Neural progenitor cell (in vitro differentiated cells): ENCODE data around the gene RAB27A.

Experiments used
- CTCF ChIP-seq: fragments of 200-600 bp; sonication (generic); IDR thresholded peaks from 2 replicates; pipeline ENCODE4 v1.5.1; 2017; ENCODE audit warnings: antibody characterized with exemption, mild to moderate bottlenecking
- EZH2 ChIP-seq: fragments of 200-600 bp; sonication (generic); IDR thresholded peaks from 2 replicates; pipeline ENCODE4 v1.6.1; 2017; ENCODE audit warnings: antibody characterized with exemption, mild to moderate bottlenecking, moderate library complexity

GRCh38 chr15:55234104-55234799 lies 55.4 kb downstream of the RAB27A start:
- TF ChIP-seq CTCF: no peak
- no peak for TF ChIP-seq EZH2
